Measurements from ENCODE around the gene MT1M.

MT1M gene

DNA sequence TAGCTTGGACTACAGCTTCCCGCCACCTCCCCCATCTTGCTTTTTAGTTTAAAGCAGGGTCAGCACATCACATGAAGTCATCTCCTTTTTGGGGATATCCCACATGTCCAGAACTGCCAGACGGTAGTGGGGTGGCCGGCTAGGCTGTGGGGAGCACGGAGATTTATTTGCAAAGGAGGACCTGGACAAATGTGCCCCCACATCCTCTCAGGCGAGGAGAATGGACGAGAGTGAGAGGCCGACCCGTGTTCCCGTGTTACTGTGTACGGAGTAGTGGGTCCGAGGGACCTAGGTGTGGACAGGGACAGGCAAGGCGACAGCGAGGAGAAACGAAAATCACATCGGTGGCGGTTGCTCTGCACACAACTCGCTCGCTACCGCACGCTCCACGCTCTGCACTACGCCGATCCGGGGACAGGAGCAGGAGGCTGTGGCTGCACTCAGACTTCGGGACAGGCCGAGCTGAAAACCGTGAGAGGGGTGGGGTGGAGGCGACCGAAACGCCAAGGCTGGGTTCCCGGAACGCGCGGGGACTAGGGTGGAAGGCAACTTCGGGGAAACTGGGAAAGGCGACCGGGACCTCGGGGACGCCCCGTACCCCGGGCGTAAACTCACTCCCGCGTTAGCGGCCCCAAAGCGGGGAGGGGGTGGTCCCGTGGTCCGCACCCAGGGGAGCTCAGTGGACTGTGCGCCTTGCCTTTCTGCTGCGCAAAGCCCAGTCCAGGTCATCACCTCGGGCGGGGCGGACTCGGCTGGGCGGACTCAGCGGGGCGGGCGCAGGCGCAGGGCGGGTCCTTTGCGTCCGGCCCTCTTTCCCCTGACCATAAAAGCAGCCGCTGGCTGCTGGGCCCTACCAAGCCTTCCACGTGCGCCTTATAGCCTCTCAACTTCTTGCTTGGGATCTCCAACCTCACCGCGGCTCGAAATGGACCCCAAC, 5.6 kb downstream of the MT1M start, which contains the start of gene MT1A:
Gene MT1A, plus strand, starts transcription at position 853 of the 937 bp plus-strand sequence. Its CDS starts 73 bp downstream, at position 926.
- TF ChIP-seq, protein P1, sequence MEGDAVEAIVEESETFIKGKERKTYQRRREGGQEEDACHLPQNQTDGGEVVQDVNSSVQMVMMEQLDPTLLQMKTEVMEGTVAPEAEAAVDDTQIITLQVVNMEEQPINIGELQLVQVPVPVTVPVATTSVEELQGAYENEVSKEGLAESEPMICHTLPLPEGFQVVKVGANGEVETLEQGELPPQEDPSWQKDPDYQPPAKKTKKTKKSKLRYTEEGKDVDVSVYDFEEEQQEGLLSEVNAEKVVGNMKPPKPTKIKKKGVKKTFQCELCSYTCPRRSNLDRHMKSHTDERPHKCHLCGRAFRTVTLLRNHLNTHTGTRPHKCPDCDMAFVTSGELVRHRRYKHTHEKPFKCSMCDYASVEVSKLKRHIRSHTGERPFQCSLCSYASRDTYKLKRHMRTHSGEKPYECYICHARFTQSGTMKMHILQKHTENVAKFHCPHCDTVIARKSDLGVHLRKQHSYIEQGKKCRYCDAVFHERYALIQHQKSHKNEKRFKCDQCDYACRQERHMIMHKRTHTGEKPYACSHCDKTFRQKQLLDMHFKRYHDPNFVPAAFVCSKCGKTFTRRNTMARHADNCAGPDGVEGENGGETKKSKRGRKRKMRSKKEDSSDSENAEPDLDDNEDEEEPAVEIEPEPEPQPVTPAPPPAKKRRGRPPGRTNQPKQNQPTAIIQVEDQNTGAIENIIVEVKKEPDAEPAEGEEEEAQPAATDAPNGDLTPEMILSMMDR (IDR thresholded peaks at IDR 0.05; ENCODE audit: low read depth, low read length): no peak
- no peak for DNase-seq (ENCODE audit: extremely low read depth, low read depth)

DNA sequence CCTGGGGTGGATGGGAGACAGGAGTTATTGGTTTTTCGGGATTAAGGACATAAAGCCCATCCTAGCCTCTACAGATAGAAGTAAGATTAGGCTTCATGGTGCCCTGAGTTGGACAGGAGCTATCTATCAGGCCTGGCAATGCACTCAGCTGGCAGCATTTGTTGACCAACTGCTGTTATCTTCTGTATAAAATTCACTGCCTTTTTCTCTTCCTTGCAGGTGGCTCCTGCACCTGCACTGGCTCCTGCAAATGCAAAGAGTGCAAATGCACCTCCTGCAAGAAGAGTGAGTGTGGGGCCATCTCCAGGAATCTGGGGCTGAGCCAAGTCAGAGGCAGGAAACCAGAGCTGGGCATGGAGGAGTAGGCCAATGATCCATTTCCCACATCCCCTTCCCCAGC, 6.6 kb downstream of the MT1M start:
- DNase-seq (ENCODE audit: extremely low read depth, low read depth): no peak
- TF ChIP-seq, protein P1 (IDR thresholded peaks at IDR 0.05; ENCODE audit: low read depth, low read length): no peak

DNA sequence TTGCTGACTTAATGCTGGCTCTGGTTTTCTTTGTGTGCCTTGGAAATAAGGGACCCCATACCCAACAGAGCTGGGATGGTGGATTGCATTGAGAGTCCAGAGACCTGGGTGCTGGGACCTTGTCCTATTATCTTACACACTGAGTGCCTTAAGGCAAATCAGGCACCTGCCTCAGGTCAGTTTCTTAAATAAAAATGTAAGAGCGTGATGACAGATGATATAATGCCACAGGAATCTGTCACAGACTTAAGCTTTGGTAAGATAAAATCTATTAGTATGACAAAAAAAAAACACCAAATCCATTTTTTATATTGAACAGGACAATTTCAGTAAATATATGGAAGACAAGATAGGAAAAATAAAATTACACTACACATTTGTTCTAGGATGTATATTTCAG, 7.6 kb downstream of the MT1M start:
- no peak for DNase-seq (ENCODE audit: extremely low read depth, low read depth)
- TF ChIP-seq, protein P1 (IDR thresholded peaks at IDR 0.05; ENCODE audit: low read depth, low read length): no peak

DNA sequence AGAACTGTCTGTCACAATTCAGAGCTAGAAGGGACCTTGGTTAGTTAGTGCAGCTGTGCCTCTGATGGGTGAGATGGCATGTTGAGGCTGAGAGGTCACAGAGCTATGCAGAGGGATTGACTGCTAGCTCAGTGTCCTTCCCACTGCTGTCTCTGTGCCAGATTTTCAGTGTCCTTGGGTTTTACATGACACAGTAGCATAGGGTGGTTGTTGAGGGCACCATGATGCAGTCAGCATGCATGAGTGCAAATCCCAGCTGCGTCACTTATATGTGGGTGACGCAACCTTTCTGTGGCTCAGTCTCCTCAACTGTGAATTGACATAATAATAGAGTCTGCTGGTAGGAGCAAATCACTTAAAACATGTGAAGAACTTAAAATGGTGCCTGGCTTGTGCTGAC, 8.7 kb downstream of the MT1M start:
- TF ChIP-seq, protein P1 (IDR thresholded peaks at IDR 0.05; ENCODE audit: low read depth, low read length): no peak

DNA sequence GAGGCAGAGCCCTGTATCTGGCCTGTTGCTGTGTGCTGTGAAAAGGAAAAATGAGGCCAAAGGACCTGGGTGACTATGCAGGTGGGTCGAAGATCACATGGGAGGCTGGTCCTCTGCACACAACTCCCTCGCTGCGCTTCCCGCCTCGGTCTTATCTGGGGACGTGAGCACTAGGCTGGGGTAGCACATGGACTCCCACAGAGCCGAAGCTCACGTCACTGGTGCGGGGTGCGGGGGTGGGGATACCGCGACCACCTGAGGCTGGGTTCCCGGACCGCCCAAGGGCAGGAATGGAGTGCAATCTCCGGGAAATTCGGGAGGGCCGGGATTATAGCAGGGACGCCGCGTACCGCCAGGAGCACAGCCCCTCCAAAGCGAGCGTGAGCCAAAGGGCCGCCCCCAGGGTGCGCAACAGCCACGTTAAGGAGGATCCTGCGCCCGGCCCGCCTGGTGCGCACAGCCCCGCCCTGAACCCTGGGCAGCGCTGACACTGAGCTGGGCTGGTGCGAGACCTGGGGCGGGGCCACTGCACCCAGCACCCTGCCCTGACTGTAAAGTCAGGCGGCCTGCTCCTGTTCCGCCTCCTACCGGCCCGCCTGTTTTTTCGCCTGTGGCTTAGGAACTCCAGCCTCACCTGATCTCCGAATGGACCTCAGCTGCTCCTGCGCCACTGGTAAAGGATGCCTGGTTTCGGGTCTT, 10.8 kb downstream of the MT1M start:
- TF ChIP-seq, protein P1 (IDR thresholded peaks at IDR 0.05; ENCODE audit: low read depth, low read length): peak; percentile 25
- no peak for DNase-seq (ENCODE audit: extremely low read depth, low read depth)

More for the DNA sequence above, 8.7 kb downstream of the MT1M start:
- DNase-seq (ENCODE audit: extremely low read depth, low read depth): no peak

DNA sequence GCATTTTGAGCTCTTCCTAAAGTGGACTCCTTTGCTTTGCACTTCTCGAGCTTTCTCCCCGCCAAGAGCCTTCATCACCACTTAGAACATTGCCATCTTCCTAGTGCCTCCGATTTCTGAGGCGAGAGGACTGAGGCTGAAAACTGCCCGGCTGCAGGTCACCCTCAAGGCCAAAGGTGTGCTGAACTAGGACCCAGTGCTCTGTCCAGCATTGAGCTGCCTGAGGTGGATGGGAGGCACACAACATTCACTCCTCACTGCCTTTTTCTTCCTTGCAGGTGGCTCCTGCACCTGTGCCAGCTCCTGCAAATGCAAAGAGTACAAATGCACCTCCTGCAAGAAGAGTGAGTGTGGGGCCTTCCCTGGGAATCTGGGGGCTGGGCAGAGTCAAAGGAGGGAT, 11.4 kb downstream of the MT1M start:
- TF ChIP-seq, protein P1 (IDR thresholded peaks at IDR 0.05; ENCODE audit: low read depth, low read length): no peak
- no peak for DNase-seq (ENCODE audit: extremely low read depth, low read depth)

DNA sequence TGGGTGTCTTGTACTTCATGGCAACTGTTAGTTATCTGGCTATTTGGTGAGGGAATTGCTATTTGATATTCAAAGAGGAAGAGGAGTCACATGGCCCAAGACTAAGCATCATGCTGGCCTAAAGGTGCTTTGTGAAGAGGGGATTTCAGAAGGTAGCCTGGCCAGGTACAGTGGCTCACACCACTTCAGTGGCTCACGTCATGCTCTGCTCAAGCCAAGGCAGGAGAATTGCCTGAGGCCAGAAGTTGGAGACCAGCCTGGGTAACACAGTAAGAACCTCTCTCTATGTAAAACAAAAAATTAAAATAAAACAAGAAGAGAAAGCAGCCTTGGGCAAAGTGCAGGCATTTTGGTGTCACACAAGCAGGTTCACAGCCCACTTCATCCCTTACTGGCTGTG, 12.9 kb downstream of the MT1M start:
- TF ChIP-seq, protein P1 (IDR thresholded peaks at IDR 0.05; ENCODE audit: low read depth, low read length): no peak

More for the DNA sequence above, 12.9 kb downstream of the MT1M start:
- no peak for DNase-seq (ENCODE audit: extremely low read depth, low read depth)

Data from AG09319 (cell line).